Keratinocyte (primary cell): ENCODE data around the gene ZNHIT3. TPM values are rescaled to one million over a fixed set of nuclear protein-coding genes. Genes with fewer than 3 reads are reported as not detected.

Experiments used
- DNase-seq: peaks from one replicate; pipeline ENCODE4 v3.0.0-alpha.2; 2011; ENCODE audit warnings: low read depth, missing footprints, low spot score
- FAIRE-seq: peaks from 2 replicates; lab custom pipeline; 2011; peaks lifted over from hg19 to GRCh38; lab: Jason Lieb, UNC
- H2AFZ ChIP-seq: 2 replicates; pipeline ENCODE4 v1.6.0; 2012; ENCODE audit warnings: low read length, control low read depth, inconsistent platforms; ENCODE audit not compliant: control insufficient read depth
- H3K27ac ChIP-seq: 2 replicates; pipeline ENCODE4 v1.5.1; 2011; ENCODE audit warnings: low read length; ENCODE audit not compliant: control insufficient read depth, insufficient read depth
- H3K27me3 ChIP-seq: 3 replicates; pipeline ENCODE4 v1.6.0; 2011; ENCODE audit warnings: low read length; ENCODE audit not compliant: control insufficient read depth, insufficient read depth; ENCODE audit errors: extremely low read depth
- H3K36me3 ChIP-seq, 2 experiments: 2 replicates in 1 of 2; 3 replicates in 1 of 2; pipeline ENCODE4 v1.5.1; 2011; ENCODE audit warnings: low read length in 2 of 2, mild to moderate bottlenecking in 1 of 2; ENCODE audit not compliant: control insufficient read depth in 2 of 2, insufficient read depth in 2 of 2; ENCODE audit errors: extremely low read depth in 1 of 2
- H3K4me1 ChIP-seq: 3 replicates; pipeline ENCODE4 v1.5.1; 2011; ENCODE audit warnings: low read length; ENCODE audit not compliant: control insufficient read depth, insufficient read depth; ENCODE audit errors: extremely low read depth
- H3K4me2 ChIP-seq: 3 replicates; pipeline ENCODE4 v1.6.0; 2011; ENCODE audit warnings: low read depth, low read length; ENCODE audit not compliant: control insufficient read depth, insufficient read depth; ENCODE audit errors: extremely low read depth
- H3K4me3 ChIP-seq, 3 experiments: fragments of 200-600 bp in 1 of 3; sonication (generic) in 1 of 3; 2 replicates in 2 of 3; 3 replicates in 1 of 3; pipeline ENCODE4 v1.5.1; 2011 to 2016; ENCODE audit warnings: low read length in 3 of 3, mild to moderate bottlenecking in 3 of 3, control low read depth in 2 of 3, inconsistent platforms in 1 of 3, low read depth in 1 of 3, mixed read lengths in 1 of 3, mixed run types in 1 of 3, moderate library complexity in 1 of 3; ENCODE audit not compliant: control insufficient read depth in 2 of 3, insufficient read depth in 2 of 3; ENCODE audit errors: extremely low read depth in 1 of 3
- H3K79me2 ChIP-seq: 2 replicates; pipeline ENCODE4 v1.6.0; 2012; ENCODE audit warnings: low read length; ENCODE audit not compliant: control insufficient read depth, insufficient read depth
- H3K9ac ChIP-seq: 3 replicates; pipeline ENCODE4 v1.6.0; 2011; ENCODE audit warnings: low read length; ENCODE audit not compliant: control insufficient read depth, insufficient read depth; ENCODE audit errors: extremely low read depth
- H3K9me1 ChIP-seq: 3 replicates; pipeline ENCODE4 v1.6.0; 2011; ENCODE audit warnings: low read length; ENCODE audit not compliant: control insufficient read depth, insufficient read depth; ENCODE audit errors: extremely low read depth
- H3K9me3 ChIP-seq: 2 replicates; pipeline ENCODE4 v1.5.1; 2012; ENCODE audit warnings: low read depth, low read length; ENCODE audit not compliant: control insufficient read depth
- H4K20me1 ChIP-seq: 3 replicates; pipeline ENCODE4 v1.6.0; 2011; ENCODE audit warnings: low read length; ENCODE audit not compliant: control insufficient read depth, insufficient read depth; ENCODE audit errors: extremely low read depth
- CTCF ChIP-seq, 3 experiments: IDR thresholded peaks in 1 of 3; conservative IDR thresholded peaks in 1 of 3; optimal IDR thresholded peaks in 1 of 3; 2 replicates in 2 of 3; 3 replicates in 1 of 3; pipeline versions ENCODE3 to v1.5.1; 2011; ENCODE audit warnings: low read length in 3 of 3, mild to moderate bottlenecking in 3 of 3, moderate library complexity in 2 of 3, control low read depth in 1 of 3, inconsistent platforms in 1 of 3; ENCODE audit not compliant: insufficient read depth in 2 of 3; ENCODE audit errors: extremely low read depth in 1 of 3
- EZH2 ChIP-seq: IDR thresholded peaks from one replicate; pipeline ENCODE4 v1.6.1; 2012; ENCODE audit warnings: inconsistent platforms, mild to moderate bottlenecking, low read length, moderate library complexity
- dilution Hi-C: fragments of 300-500 bp; cut with MboI; formaldehyde crosslinking; loops from one replicate; pipeline ENCODE4 v1.7.0; 2020; ENCODE audit warnings: low sequenced_read_pairs; ENCODE audit not compliant: extremely low pct_ligation_motif_present
- polyA plus RNA-seq, 5 experiments: library from polyadenylated mRNA; depleted of rRNA in 3 of 5; stranded (reverse) in 3 of 5; stranded (forward) in 1 of 5; unstranded in 1 of 5; fragments of >200 nt; gene quantifications; 1 replicate in 1 of 5; 2 replicates in 3 of 5; 3 replicates in 1 of 5; pipeline versions ENCODE4 v1.2.1 to v1.2.3, GENCODE V29; 2011 to 2012; ENCODE audit warnings: missing spikeins in 2 of 5, low read depth in 1 of 5, low replicate concordance in 1 of 5

ZNHIT3 gene
- polyA plus RNA-seq, 1 donor (not counting 4 experiments of a cell fraction or from before 2014, with no cell fraction given) = 72.4 TPM

GRCh38 chr17:36493956-36494355 is 7.5 kb downstream of the ZNHIT3 start:
- no peak for DNase-seq
- Histone ChIP-seq H3K4me3 (no peak overlapping the region), H4K20me1 (no peaks in the 10 kb centered on the region), H2AFZ (no peak overlapping the region), H3K4me2 (no peak overlapping the region), H3K36me3 (peaks cover 24 to 55% of the 10 kb centered on the region in 2 experiments), H3K4me1 (no peaks in the 10 kb centered on the region), H3K9ac (no peak overlapping the region), H3K27ac (no peak overlapping the region), H3K9me3 (no peaks in the 10 kb centered on the region), H3K79me2 (peaks cover 19% of the 10 kb centered on the region), H3K9me1 (no peaks in the 10 kb centered on the region), H3K27me3 (no peaks in the 10 kb centered on the region)
- no peak for TF ChIP-seq EZH2
- no peak for TF ChIP-seq CTCF (optimal IDR thresholded peaks at IDR 0.05 in 1 of 3, IDR thresholded peaks at IDR 0.05 in 1 of 3, conservative IDR thresholded peaks at IDR 0.05 in 1 of 3; ENCODE audit: extremely low read depth in 1 of 3, insufficient read depth in 2 of 3, low read length in 3 of 3)
- FAIRE-seq = no peak
- dilution Hi-C loops = no loop called here

- Histone ChIP-seq H4K20me1 (no peaks in the 10 kb centered on the region), H3K9me1 (no peaks in the 10 kb centered on the region), H3K9ac (no peak overlapping the region), H2AFZ (no peak overlapping the region), H3K4me1 (no peaks in the 10 kb centered on the region), H3K27me3 (no peaks in the 10 kb centered on the region), H3K4me2 (no peak overlapping the region), H3K9me3 (no peaks in the 10 kb centered on the region), H3K79me2 (peaks cover 15% of the 10 kb centered on the region), H3K36me3 (peaks cover 24 to 59% of the 10 kb centered on the region in 2 experiments), H3K4me3 (no peak overlapping the region), H3K27ac (no peak overlapping the region)
- TF ChIP-seq EZH2 = no peak
- no peak for TF ChIP-seq CTCF (optimal IDR thresholded peaks at IDR 0.05 in 1 of 3, IDR thresholded peaks at IDR 0.05 in 1 of 3, conservative IDR thresholded peaks at IDR 0.05 in 1 of 3; ENCODE audit: extremely low read depth in 1 of 3, insufficient read depth in 2 of 3, low read length in 3 of 3)
- dilution Hi-C loops = no loop called here
- DNase-seq (no peak), FAIRE-seq (no peak)
These were observed 8.2 kb downstream of the ZNHIT3 start for GRCh38 chr17:36494674-36495073.
